Cardiac muscle cell (in vitro differentiated cells and primary cell): Measurements from ENCODE around the gene TBC1D2. TPM values are rescaled to one million over a fixed set of nuclear protein-coding genes. Genes with fewer than 3 reads are reported as not detected.

ENCODE experiments used
- DNase-seq, 2 donors: peaks; one replicate each; pipeline versions ENCODE4 v3.0.0 to v3.0.0-alpha.2; 2010 to 2017; ENCODE audit warnings: low read depth in 1 of 2, low spot score in 1 of 2
- H3K27ac ChIP-seq: fragments of 200-600 bp; sonication (generic); 2 replicates; pipeline ENCODE4 v1.5.1; 2016
- H3K27me3 ChIP-seq: fragments of 200-600 bp; sonication (generic); 2 replicates; pipeline ENCODE4 v1.6.0; 2016; ENCODE audit warnings: control low read depth
- H3K36me3 ChIP-seq: fragments of 200-600 bp; sonication (generic); 2 replicates; pipeline ENCODE4 v1.5.1; 2016; ENCODE audit warnings: control low read depth
- H3K4me1 ChIP-seq: fragments of 200-600 bp; sonication (generic); 2 replicates; pipeline ENCODE4 v1.8.1; 2017; ENCODE audit warnings: low read depth, mild to moderate bottlenecking, mixed run types
- H3K4me3 ChIP-seq: fragments of 200-600 bp; sonication (generic); 2 replicates; pipeline ENCODE4 v1.5.1; 2016; ENCODE audit warnings: mild to moderate bottlenecking
- H3K9me3 ChIP-seq: fragments of 200-600 bp; sonication (generic); 2 replicates; pipeline ENCODE4 v1.5.1; 2017; ENCODE audit warnings: low read depth, mild to moderate bottlenecking, control low read depth
- polyA plus RNA-seq: library from polyadenylated mRNA; unstranded; fragments of >200 nt; fragmentation: Nextera tagmentation; extraction: Ambion mirVana; gene quantifications from 2 replicates; pipeline ENCODE4 v1.2.1, GENCODE V29; 2016
- total RNA-seq: library from RNA; depleted of rRNA; stranded (reverse); fragments of >200 nt; gene quantifications from 2 replicates; pipeline ENCODE4 v1.2.3, GENCODE V29; 2016
- TF ChIP-seq, protein P1 (sequence below): IDR thresholded peaks from 2 replicates; pipeline ENCODE4 v1.5.1; 2012; ENCODE audit warnings: low read depth, mild to moderate bottlenecking, low read length

Gene TBC1D2
- total and polyA plus RNA-seq, 2 experiments from 2014 or later = 3.0 to 5.5 TPM

- H3K27ac ChIP-seq = no peak overlapping the region
- no peaks in the 10 kb centered on the region for H3K27me3 ChIP-seq
- DNase-seq = no peak
- no peaks in the 10 kb centered on the region for H3K4me1 ChIP-seq
- TF ChIP-seq, protein P1, sequence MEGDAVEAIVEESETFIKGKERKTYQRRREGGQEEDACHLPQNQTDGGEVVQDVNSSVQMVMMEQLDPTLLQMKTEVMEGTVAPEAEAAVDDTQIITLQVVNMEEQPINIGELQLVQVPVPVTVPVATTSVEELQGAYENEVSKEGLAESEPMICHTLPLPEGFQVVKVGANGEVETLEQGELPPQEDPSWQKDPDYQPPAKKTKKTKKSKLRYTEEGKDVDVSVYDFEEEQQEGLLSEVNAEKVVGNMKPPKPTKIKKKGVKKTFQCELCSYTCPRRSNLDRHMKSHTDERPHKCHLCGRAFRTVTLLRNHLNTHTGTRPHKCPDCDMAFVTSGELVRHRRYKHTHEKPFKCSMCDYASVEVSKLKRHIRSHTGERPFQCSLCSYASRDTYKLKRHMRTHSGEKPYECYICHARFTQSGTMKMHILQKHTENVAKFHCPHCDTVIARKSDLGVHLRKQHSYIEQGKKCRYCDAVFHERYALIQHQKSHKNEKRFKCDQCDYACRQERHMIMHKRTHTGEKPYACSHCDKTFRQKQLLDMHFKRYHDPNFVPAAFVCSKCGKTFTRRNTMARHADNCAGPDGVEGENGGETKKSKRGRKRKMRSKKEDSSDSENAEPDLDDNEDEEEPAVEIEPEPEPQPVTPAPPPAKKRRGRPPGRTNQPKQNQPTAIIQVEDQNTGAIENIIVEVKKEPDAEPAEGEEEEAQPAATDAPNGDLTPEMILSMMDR = no peak
- no peak overlapping the region for H3K4me3 ChIP-seq
- H3K36me3 ChIP-seq = no peaks in the 10 kb centered on the region
- H3K9me3 ChIP-seq = no peaks in the 10 kb centered on the region
Measured at GRCh38 chr9:98173181-98173580, 82.3 kb downstream of the TBC1D2 start.

GRCh38 chr9:98172604-98173003 is 82.8 kb downstream of the TBC1D2 start:
- Histone ChIP-seq H3K9me3 (no peaks in the 10 kb centered on the region), H3K36me3 (no peaks in the 10 kb centered on the region), H3K4me1 (no peaks in the 10 kb centered on the region), H3K27me3 (no peaks in the 10 kb centered on the region), H3K4me3 (no peak overlapping the region), H3K27ac (no peak overlapping the region)
- DNase-seq = peak in 1 of 2 donors; percentile 39
- TF ChIP-seq, protein P1 = no peak

GRCh38 chr9:98171176-98171925 is 84.1 kb downstream of the TBC1D2 start:
- Histone ChIP-seq H3K9me3 (no peaks in the 10 kb centered on the region), H3K27ac (no peak overlapping the region), H3K4me3 (no peak overlapping the region), H3K36me3 (no peaks in the 10 kb centered on the region), H3K27me3 (no peaks in the 10 kb centered on the region), H3K4me1 (no peaks in the 10 kb centered on the region)
- TF ChIP-seq, protein P1 = no peak
- DNase-seq = peak in 1 of 2 donors; percentile 34

DNA sequence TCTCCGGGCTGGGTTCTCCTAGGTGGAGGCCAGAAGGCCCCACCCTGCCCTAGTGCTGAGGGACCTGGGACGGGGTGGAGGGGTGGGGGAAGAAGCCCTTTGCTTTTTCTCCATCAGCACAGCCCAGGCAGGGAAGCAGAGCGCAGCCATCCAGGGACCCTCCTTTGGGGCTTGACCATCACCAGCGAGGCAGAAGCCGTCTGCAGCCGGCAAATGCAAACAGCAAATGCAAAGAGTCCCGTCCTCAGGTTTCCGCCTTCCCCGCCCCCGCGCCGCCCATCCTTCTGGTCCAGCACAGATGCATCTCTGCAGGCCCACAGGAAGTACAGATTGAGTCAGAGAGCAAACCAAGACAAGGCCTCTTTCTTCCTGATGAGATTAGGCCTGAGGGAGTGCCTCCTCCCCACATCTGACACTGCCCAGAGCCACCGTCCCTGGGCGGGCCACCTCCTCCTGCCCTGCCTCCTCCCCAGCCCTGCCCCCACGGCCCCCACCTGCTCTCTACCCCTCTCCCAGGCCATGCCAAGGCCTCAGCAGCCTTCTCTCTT is 86.4 kb downstream of the TBC1D2 start:
- Histone ChIP-seq H3K9me3 (no peaks in the 10 kb centered on the region), H3K27ac (no peak overlapping the region), H3K27me3 (no peaks in the 10 kb centered on the region), H3K36me3 (no peaks in the 10 kb centered on the region), H3K4me1 (no peaks in the 10 kb centered on the region), H3K4me3 (no peak overlapping the region)
- TF ChIP-seq, protein P1 = no peak
- peak in 1 of 2 donors; percentile 79 for DNase-seq

DNA sequence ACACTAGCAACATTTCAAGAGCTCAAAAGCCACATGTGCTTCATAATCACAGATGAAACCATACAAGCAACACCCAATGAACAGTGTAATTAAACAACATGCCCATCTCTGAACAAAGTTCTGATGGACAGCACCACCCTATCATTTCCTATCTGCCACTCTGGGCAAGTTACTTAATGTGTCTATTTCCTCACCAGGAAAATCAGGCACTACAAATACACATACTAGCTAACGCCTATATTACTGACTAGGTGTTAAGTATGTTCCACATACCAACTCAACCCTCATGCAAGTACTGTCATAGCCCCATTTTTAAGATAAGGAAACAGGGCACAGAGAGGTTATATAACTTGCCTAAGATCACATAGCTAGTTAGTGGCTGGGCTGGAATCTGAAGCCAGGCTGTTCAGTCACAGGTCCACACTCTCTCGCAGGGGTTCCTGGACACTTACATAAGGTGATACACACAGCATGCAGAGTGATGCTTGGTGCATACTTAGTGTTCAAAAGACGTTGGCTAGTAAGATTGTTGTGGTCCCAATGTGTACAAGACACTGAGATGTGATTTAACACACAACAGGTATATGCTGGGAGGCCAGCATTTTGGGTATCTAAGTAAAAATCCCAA is 87.2 kb downstream of the TBC1D2 start:
- H3K27ac ChIP-seq = no peak overlapping the region
- DNase-seq = no peak
- H3K9me3 ChIP-seq = no peaks in the 10 kb centered on the region
- no peaks in the 10 kb centered on the region for H3K4me1 ChIP-seq
- no peaks in the 10 kb centered on the region for H3K36me3 ChIP-seq
- H3K4me3 ChIP-seq = no peak overlapping the region
- H3K27me3 ChIP-seq = no peaks in the 10 kb centered on the region
- TF ChIP-seq, protein P1 = no peak
